Measurements from ENCODE around the gene LSP1.
"Not testable (repeated sequence)": the region's sequence is repeated elsewhere in the genome, so short reads cannot be mapped to it uniquely, and the experiment has no call there.

The LSP1 gene

GRCh38 chr11:1852877-1853276 lies at the start of gene LSP1:
Gene LSP1 (plus strand): TSS chr11:1853084. CDS start chr11:1853145, 61 bp downstream.
- H3K9me3 Mint-ChIP-seq, result no peaks in the 10 kb centered on the region
- no peaks in the 10 kb centered on the region for H3K27me3 Mint-ChIP-seq (ENCODE audit: low read depth)
- peak within 1 kb of the TSS; percentile 99 for H3K4me3 Mint-ChIP-seq
- H3K4me1 Mint-ChIP-seq (ENCODE audit: low read depth), result peaks cover 31% of the 10 kb centered on the region
- H3K27ac Mint-ChIP-seq, result peak within 1 kb of the TSS; percentile 91
- peaks cover 9% of the 10 kb centered on the region for H3K36me3 Mint-ChIP-seq (ENCODE audit: low read depth)

- no peak overlapping the region for H3K27ac Mint-ChIP-seq
- no peak overlapping the region for H3K4me3 Mint-ChIP-seq
- peaks cover 7% of the 10 kb centered on the region for H3K27me3 Mint-ChIP-seq (ENCODE audit: low read depth)
- no peaks in the 10 kb centered on the region for H3K4me1 Mint-ChIP-seq (ENCODE audit: low read depth)
- no peaks in the 10 kb centered on the region for H3K9me3 Mint-ChIP-seq
- H3K36me3 Mint-ChIP-seq (ENCODE audit: low read depth), result no peaks in the 10 kb centered on the region
Measured at GRCh38 chr11:1803246-1803645, 49.6 kb upstream of the LSP1 start.

- H3K9me3 Mint-ChIP-seq; H3K27me3 Mint-ChIP-seq (ENCODE audit: low read depth); H3K4me3 Mint-ChIP-seq; H3K27ac Mint-ChIP-seq; H3K36me3 Mint-ChIP-seq (ENCODE audit: low read depth); H3K4me1 Mint-ChIP-seq (ENCODE audit: low read depth): not testable (repeated sequence)
Measured at GRCh38 chr11:1803835-1804519, 48.9 kb upstream of the LSP1 start.

GRCh38 chr11:1805525-1805924 lies 47.4 kb upstream of the LSP1 start:
- H3K36me3 Mint-ChIP-seq (ENCODE audit: low read depth), result no peaks in the 10 kb centered on the region
- peaks cover 3% of the 10 kb centered on the region for H3K27me3 Mint-ChIP-seq (ENCODE audit: low read depth)
- no peak overlapping the region for H3K4me3 Mint-ChIP-seq
- no peak overlapping the region for H3K27ac Mint-ChIP-seq
- H3K9me3 Mint-ChIP-seq, result no peaks in the 10 kb centered on the region
- H3K4me1 Mint-ChIP-seq (ENCODE audit: low read depth), result no peaks in the 10 kb centered on the region

GRCh38 chr11:1807264-1807995 lies 45.5 kb upstream of the LSP1 start:
- Mint-ChIP-seq H3K4me3 (no peak overlapping the region), H3K9me3 (no peaks in the 10 kb centered on the region), H3K36me3 (ENCODE audit: low read depth) (no peaks in the 10 kb centered on the region), H3K4me1 (ENCODE audit: low read depth) (no peaks in the 10 kb centered on the region), H3K27ac (no peak overlapping the region), H3K27me3 (ENCODE audit: low read depth) (peaks cover 8% of the 10 kb centered on the region)

- Mint-ChIP-seq H3K36me3 (ENCODE audit: low read depth) (no peaks in the 10 kb centered on the region), H3K27me3 (ENCODE audit: low read depth) (peaks cover 8% of the 10 kb centered on the region), H3K27ac (no peak overlapping the region), H3K9me3 (no peaks in the 10 kb centered on the region), H3K4me3 (no peak overlapping the region), H3K4me1 (ENCODE audit: low read depth) (no peaks in the 10 kb centered on the region)
Measured at GRCh38 chr11:1810761-1811160, 42.1 kb upstream of the LSP1 start.

- no peaks in the 10 kb centered on the region for H3K36me3 Mint-ChIP-seq (ENCODE audit: low read depth)
- H3K4me3 Mint-ChIP-seq, result no peak overlapping the region
- H3K9me3 Mint-ChIP-seq, result no peaks in the 10 kb centered on the region
- H3K27me3 Mint-ChIP-seq (ENCODE audit: low read depth), result peaks cover 12% of the 10 kb centered on the region
- H3K4me1 Mint-ChIP-seq (ENCODE audit: low read depth), result no peaks in the 10 kb centered on the region
- H3K27ac Mint-ChIP-seq, result no peak overlapping the region
Measured at GRCh38 chr11:1812274-1812673, 40.6 kb upstream of the LSP1 start.

- no peaks in the 10 kb centered on the region for H3K9me3 Mint-ChIP-seq
- no peaks in the 10 kb centered on the region for H3K36me3 Mint-ChIP-seq (ENCODE audit: low read depth)
- no peak overlapping the region for H3K4me3 Mint-ChIP-seq
- H3K4me1 Mint-ChIP-seq (ENCODE audit: low read depth), result no peaks in the 10 kb centered on the region
- peaks cover 15% of the 10 kb centered on the region for H3K27me3 Mint-ChIP-seq (ENCODE audit: low read depth)
- H3K27ac Mint-ChIP-seq, result no peak overlapping the region
Measured at GRCh38 chr11:1812801-1813200, 40.1 kb upstream of the LSP1 start.

GRCh38 chr11:1813356-1813755 lies 39.5 kb upstream of the LSP1 start:
- not testable (repeated sequence) for H3K4me1 Mint-ChIP-seq (ENCODE audit: low read depth); H3K4me3 Mint-ChIP-seq; H3K9me3 Mint-ChIP-seq; H3K27ac Mint-ChIP-seq; H3K36me3 Mint-ChIP-seq (ENCODE audit: low read depth)
- H3K27me3 Mint-ChIP-seq (ENCODE audit: low read depth), result peaks cover 15% of the 10 kb centered on the region

- Mint-ChIP-seq H3K27ac (no peak overlapping the region), H3K4me1 (ENCODE audit: low read depth) (no peaks in the 10 kb centered on the region), H3K27me3 (ENCODE audit: low read depth) (peaks cover 15% of the 10 kb centered on the region), H3K4me3 (no peak overlapping the region), H3K9me3 (peaks cover 7% of the 10 kb centered on the region), H3K36me3 (ENCODE audit: low read depth) (no peaks in the 10 kb centered on the region)
Measured at GRCh38 chr11:1814691-1815090, 38.2 kb upstream of the LSP1 start.

GRCh38 chr11:1815311-1815710 lies 37.6 kb upstream of the LSP1 start:
- H3K27me3 Mint-ChIP-seq (ENCODE audit: low read depth), result peaks cover 15% of the 10 kb centered on the region
- H3K9me3 Mint-ChIP-seq, result peaks cover 7% of the 10 kb centered on the region
- no peak overlapping the region for H3K4me3 Mint-ChIP-seq
- no peaks in the 10 kb centered on the region for H3K36me3 Mint-ChIP-seq (ENCODE audit: low read depth)
- H3K4me1 Mint-ChIP-seq (ENCODE audit: low read depth), result no peaks in the 10 kb centered on the region
- H3K27ac Mint-ChIP-seq, result no peak overlapping the region

GRCh38 chr11:1815751-1816150 lies 37.1 kb upstream of the LSP1 start:
- Mint-ChIP-seq H3K27me3 (ENCODE audit: low read depth) (peaks cover 14% of the 10 kb centered on the region), H3K36me3 (ENCODE audit: low read depth) (no peaks in the 10 kb centered on the region), H3K4me1 (ENCODE audit: low read depth) (no peaks in the 10 kb centered on the region), H3K4me3 (no peak overlapping the region), H3K27ac (no peak overlapping the region), H3K9me3 (peaks cover 7% of the 10 kb centered on the region)

GRCh38 chr11:1817000-1817399 lies 35.9 kb upstream of the LSP1 start:
- Mint-ChIP-seq H3K4me1 (ENCODE audit: low read depth) (no peaks in the 10 kb centered on the region), H3K27ac (no peak overlapping the region), H3K27me3 (ENCODE audit: low read depth) (peaks cover 7% of the 10 kb centered on the region), H3K36me3 (ENCODE audit: low read depth) (no peaks in the 10 kb centered on the region), H3K4me3 (no peak overlapping the region), H3K9me3 (peaks cover 7% of the 10 kb centered on the region)

- Mint-ChIP-seq H3K9me3 (peaks cover 7% of the 10 kb centered on the region), H3K27me3 (ENCODE audit: low read depth) (peaks cover 7% of the 10 kb centered on the region), H3K4me1 (ENCODE audit: low read depth) (no peaks in the 10 kb centered on the region), H3K36me3 (ENCODE audit: low read depth) (no peaks in the 10 kb centered on the region), H3K4me3 (no peak overlapping the region), H3K27ac (no peak overlapping the region)
Measured at GRCh38 chr11:1817511-1817910, 35.4 kb upstream of the LSP1 start.

GRCh38 chr11:1819074-1819473 lies 33.8 kb upstream of the LSP1 start:
- Mint-ChIP-seq H3K4me1 (ENCODE audit: low read depth) (no peaks in the 10 kb centered on the region), H3K36me3 (ENCODE audit: low read depth) (no peaks in the 10 kb centered on the region), H3K27ac (no peak overlapping the region), H3K4me3 (no peak overlapping the region), H3K9me3 (peaks cover 7% of the 10 kb centered on the region), H3K27me3 (ENCODE audit: low read depth) (peaks cover 7% of the 10 kb centered on the region)

Data from T-helper 1 cell treated with Interleukin-12 subunit alpha and Interleukin-12 subunit beta and Interleukin-4 antibody, amounts not matched to agents 30 μg/mL and 1 μg/mL, for 36 hours (primary cell).